Osteoblast (primary cell): ENCODE data around the gene ZNF335. TPM values are rescaled to one million over a fixed set of nuclear protein-coding genes. Genes with fewer than 3 reads are reported as not detected.
"Not testable (repeated sequence)": the region's sequence is repeated elsewhere in the genome, so short reads cannot be mapped to it uniquely, and the experiment has no call there.

Experiments
- DNase-seq: peaks from one replicate; pipeline ENCODE4 v3.0.0; 2011; ENCODE audit warnings: low spot score, mixed read lengths; ENCODE audit not compliant: insufficient read length; ENCODE audit errors: missing footprints
- H2AFZ ChIP-seq: 2 replicates; pipeline ENCODE4 v1.6.0; 2011; ENCODE audit warnings: mild to moderate bottlenecking, low read length
- H3K27ac ChIP-seq: 2 replicates; pipeline ENCODE4 v1.5.1; 2011; ENCODE audit warnings: mild to moderate bottlenecking, low read depth, low read length, moderate library complexity
- H3K27me3 ChIP-seq: 2 replicates; pipeline ENCODE4 v1.6.0; 2012; ENCODE audit warnings: mild to moderate bottlenecking, control low read depth, inconsistent platforms, low read length, moderate library complexity; ENCODE audit not compliant: insufficient read depth
- H3K36me3 ChIP-seq: 2 replicates; pipeline ENCODE4 v1.5.1; 2011; ENCODE audit warnings: mild to moderate bottlenecking, low read length, control low read depth, moderate library complexity; ENCODE audit not compliant: insufficient read depth
- H3K4me1 ChIP-seq: 2 replicates; pipeline ENCODE4 v1.5.1; 2011; ENCODE audit warnings: mild to moderate bottlenecking, low read length, control low read depth, moderate library complexity; ENCODE audit not compliant: insufficient read depth
- H3K4me2 ChIP-seq: 2 replicates; pipeline ENCODE4 v1.6.0; 2011; ENCODE audit warnings: mild to moderate bottlenecking, low read length; ENCODE audit not compliant: insufficient read depth
- H3K4me3 ChIP-seq: fragments of 200-600 bp; sonication (generic); 3 replicates; pipeline ENCODE4 v1.5.1; 2012; ENCODE audit warnings: mild to moderate bottlenecking, low read length, inconsistent platforms; ENCODE audit not compliant: insufficient read depth
- H3K79me2 ChIP-seq: 2 replicates; pipeline ENCODE4 v1.6.0; 2012; ENCODE audit warnings: mild to moderate bottlenecking, low read length, control low read depth, inconsistent platforms; ENCODE audit not compliant: insufficient read depth
- H3K9me3 ChIP-seq: 2 replicates; pipeline ENCODE4 v1.5.1; 2011; ENCODE audit warnings: low read depth, low read length, control low read depth
- H4K20me1 ChIP-seq: 2 replicates; pipeline ENCODE4 v1.6.0; 2012; ENCODE audit warnings: mild to moderate bottlenecking, low read length, control low read depth; ENCODE audit not compliant: insufficient read depth
- total RNA-seq: library from RNA; depleted of rRNA; stranded (reverse); fragments of >200 nt; gene quantifications from 2 replicates; pipeline ENCODE4 v1.2.3, GENCODE V29; 2012
- TF ChIP-seq, protein P1 (sequence below): IDR thresholded peaks from 2 replicates; pipeline ENCODE4 v1.5.1; 2011; ENCODE audit warnings: mild to moderate bottlenecking, low read depth, low read length, moderate library complexity; ENCODE audit errors: extremely low read depth

The ZNF335 gene
- total RNA-seq, 1 donor: 20.3 TPM

DNA sequence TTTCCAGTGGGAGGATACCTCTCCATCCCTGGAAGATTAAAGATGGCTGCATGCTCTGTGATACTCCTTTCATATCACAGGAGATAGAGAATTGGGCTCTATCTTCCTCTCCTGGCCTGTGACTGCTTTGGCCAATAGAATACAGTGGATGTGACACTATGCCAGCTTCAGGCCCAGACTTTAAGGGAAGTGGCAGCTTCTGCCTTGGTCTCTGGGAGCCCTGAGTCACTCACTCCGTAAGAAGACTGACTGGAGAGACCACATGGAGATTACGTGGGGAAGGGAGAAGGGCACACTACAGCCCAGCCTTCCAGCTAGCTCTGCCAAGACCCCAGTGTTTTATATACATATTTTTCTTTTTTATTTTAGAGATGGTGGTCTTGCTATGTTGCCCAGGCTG, 26.3 kb upstream of the ZNF335 start:
- Histone ChIP-seq H3K36me3 (no peaks in the 10 kb centered on the region), H3K4me1 (peaks cover 5% of the 10 kb centered on the region), H4K20me1 (no peaks in the 10 kb centered on the region), H3K9me3 (no peaks in the 10 kb centered on the region), H3K4me2 (no peak overlapping the region), H3K79me2 (no peaks in the 10 kb centered on the region), H3K4me3 (no peak overlapping the region), H3K27ac (no peak overlapping the region), H3K27me3 (peaks cover 28% of the 10 kb centered on the region), H2AFZ (no peak overlapping the region)
- TF ChIP-seq, protein P1, sequence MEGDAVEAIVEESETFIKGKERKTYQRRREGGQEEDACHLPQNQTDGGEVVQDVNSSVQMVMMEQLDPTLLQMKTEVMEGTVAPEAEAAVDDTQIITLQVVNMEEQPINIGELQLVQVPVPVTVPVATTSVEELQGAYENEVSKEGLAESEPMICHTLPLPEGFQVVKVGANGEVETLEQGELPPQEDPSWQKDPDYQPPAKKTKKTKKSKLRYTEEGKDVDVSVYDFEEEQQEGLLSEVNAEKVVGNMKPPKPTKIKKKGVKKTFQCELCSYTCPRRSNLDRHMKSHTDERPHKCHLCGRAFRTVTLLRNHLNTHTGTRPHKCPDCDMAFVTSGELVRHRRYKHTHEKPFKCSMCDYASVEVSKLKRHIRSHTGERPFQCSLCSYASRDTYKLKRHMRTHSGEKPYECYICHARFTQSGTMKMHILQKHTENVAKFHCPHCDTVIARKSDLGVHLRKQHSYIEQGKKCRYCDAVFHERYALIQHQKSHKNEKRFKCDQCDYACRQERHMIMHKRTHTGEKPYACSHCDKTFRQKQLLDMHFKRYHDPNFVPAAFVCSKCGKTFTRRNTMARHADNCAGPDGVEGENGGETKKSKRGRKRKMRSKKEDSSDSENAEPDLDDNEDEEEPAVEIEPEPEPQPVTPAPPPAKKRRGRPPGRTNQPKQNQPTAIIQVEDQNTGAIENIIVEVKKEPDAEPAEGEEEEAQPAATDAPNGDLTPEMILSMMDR: no peak
- DNase-seq: no peak

DNA sequence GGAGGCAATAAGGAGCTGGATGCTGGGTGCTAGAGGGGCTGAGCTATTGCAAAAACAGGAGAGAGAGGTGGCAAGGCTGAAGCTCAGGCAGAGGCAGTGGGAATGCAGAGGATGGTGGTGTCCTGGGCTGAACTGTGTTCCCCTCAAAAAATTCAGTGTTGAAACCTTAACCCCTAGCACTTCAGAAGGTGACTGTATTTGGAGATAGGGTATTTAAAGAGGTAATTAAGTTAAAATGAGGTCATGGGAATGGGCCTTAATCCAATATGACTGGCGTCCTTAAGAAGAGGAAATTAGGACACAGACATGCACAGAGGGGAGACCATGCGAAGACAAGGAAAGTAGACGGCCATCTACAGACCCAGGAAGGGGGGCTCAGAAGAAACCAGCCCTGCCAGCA, 25.2 kb upstream of the ZNF335 start:
- H3K4me3 ChIP-seq: no peak overlapping the region
- H3K27ac ChIP-seq: no peak overlapping the region
- no peaks in the 10 kb centered on the region for H4K20me1 ChIP-seq
- H3K79me2 ChIP-seq: no peaks in the 10 kb centered on the region
- peaks cover 28% of the 10 kb centered on the region for H3K27me3 ChIP-seq
- H3K4me1 ChIP-seq: peaks cover 5% of the 10 kb centered on the region
- H3K4me2 ChIP-seq: no peak overlapping the region
- no peaks in the 10 kb centered on the region for H3K9me3 ChIP-seq
- TF ChIP-seq, protein P1: no peak
- H3K36me3 ChIP-seq: no peaks in the 10 kb centered on the region
- H2AFZ ChIP-seq: no peak overlapping the region
- DNase-seq: no peak

DNA sequence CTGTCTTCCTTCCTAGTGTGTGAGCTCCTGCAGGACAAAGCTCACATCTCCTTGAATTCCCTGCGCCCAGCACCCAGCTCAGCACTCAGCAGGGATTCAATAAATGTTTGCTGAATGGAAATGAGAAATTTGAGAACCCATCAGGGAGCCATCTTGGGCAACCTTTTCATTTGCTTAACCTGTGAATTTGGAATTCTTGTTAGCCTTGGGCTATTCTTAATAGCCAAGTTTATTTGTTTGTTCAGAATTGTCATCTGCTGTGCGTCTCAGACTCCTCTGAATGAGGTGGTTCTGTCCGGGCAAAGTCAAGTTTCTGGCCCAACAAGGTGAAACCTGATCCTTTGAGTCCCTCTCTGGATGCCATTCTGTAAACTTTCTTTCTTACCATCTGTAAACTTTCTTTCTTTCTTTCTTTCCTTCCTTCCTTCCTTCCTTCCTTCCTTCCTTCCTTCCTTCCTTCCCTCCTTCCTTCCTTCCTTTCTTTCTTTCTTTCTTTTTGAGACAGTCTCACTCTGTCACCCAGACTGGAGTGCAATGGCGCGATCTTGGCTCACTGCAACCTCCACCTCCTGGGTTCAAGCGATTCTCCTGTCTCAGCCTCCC, 23.6 kb upstream of the ZNF335 start:
- H3K9me3 ChIP-seq, H2AFZ ChIP-seq, H3K4me3 ChIP-seq, H4K20me1 ChIP-seq, H3K36me3 ChIP-seq, H3K79me2 ChIP-seq, DNase-seq, H3K4me1 ChIP-seq, H3K4me2 ChIP-seq, H3K27ac ChIP-seq: not testable (repeated sequence)
- peaks cover 24% of the 10 kb centered on the region for H3K27me3 ChIP-seq

DNA sequence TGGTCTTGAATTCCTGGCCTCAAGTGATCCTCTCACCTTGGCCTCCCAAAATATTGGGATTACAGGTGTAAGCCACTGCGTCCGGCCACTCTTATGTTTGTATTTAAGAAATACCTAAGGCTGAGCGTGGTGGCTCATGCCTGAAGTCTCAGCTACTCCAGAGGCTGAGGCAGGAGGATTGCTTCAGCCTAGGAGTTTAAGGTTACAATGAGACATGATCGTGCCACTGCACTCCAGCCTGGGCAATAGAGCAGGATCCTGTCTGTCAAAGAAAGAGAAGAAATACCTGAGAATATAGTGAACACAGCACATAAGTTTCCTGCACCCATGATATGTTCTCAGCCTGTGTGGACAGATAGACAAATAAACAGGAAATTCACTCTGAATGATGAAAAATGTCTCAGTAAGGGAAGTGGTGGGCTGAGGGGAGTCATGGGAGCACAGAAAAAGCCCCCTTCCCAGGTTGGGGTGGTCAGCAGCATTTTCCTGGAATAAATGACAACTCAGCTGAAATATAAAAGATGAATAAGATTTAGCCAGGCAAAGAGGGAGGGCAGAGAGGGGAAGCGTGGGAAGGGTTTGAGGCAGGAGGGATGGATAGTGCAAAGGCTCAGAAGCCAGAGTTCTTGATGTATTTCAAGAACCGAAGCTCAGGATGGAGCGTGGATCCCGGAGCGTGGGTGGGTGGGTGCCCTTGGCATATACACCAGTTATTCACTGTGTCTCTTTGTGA, 22.9 kb upstream of the ZNF335 start:
- peaks cover 22% of the 10 kb centered on the region for H3K27me3 ChIP-seq
- no peaks in the 10 kb centered on the region for H3K79me2 ChIP-seq
- no peak overlapping the region for H2AFZ ChIP-seq
- H3K4me1 ChIP-seq: peaks cover 5% of the 10 kb centered on the region
- no peaks in the 10 kb centered on the region for H4K20me1 ChIP-seq
- no peaks in the 10 kb centered on the region for H3K36me3 ChIP-seq
- H3K27ac ChIP-seq: no peak overlapping the region
- no peak overlapping the region for H3K4me2 ChIP-seq
- no peak overlapping the region for H3K4me3 ChIP-seq
- TF ChIP-seq, protein P1: no peak
- H3K9me3 ChIP-seq: no peaks in the 10 kb centered on the region
- DNase-seq: peak; percentile 47
